ENCODE data around the gene BICRA.
"Not testable (repeated sequence)": the region's sequence is repeated elsewhere in the genome, so short reads cannot be mapped to it uniquely, and the experiment has no call there.

BICRA gene

DNA sequence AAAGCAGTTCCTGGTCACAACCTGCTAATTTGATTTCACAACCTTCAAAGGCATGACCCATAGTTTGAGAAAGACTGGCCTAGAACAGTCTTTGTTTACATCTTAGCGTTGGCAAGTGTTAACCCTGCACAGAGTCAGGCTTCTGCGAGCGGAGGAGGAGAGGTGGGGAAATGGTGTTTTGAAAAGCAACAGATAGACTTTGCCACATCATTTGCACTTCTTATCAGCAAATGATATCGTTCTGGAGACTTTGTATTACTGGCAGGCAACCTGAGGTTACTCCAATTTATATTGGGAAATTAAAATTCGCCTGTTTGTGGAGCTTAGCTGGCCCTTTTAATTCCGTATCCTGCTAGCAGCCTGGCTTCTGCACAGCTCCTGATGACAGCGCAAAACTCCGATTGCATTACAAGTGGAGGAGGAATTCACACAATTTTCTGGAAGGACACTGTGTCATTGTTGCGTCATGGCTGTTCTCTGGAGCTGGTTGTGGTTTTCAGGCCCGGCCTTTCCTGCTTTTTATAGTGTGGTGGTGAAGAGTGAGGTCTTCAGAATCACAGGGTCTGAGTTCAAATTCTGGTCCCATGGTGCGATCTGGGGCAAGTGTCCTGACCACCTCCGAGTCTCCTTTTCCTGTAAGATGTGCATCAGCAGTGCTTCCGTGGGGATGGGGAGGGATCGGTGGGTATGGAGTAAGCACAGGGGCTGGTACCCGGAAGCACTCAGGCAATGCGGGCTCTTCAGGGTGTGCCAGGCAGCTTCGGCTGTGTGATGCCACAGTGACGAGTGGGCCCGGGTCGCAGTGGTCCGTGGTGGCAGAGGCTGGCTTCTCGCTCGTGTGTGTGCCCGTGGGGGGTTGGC is 55.2 kb downstream of the BICRA start:
- no peak for DNase-seq

DNA sequence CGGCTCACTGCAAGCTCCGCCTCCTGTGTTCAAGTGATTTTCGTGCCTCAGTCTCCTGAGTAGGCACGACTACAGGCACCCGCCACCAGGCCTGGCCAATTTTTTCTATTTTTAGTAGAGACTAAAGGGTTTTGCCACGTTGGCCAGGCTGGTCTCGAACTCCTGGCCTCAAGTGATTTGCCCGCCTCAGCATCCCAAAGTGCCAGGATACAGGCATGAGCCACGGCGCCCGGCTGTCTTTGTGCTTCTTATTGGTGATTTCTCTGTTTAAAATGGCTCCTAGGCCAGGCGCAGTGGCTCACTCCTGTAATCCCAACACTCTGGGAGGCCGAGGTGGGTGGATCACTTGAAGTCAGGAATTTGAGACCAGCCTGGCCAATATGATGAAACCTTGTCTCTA is 59.6 kb downstream of the BICRA start:
- DNase-seq, result not testable (repeated sequence)

DNA sequence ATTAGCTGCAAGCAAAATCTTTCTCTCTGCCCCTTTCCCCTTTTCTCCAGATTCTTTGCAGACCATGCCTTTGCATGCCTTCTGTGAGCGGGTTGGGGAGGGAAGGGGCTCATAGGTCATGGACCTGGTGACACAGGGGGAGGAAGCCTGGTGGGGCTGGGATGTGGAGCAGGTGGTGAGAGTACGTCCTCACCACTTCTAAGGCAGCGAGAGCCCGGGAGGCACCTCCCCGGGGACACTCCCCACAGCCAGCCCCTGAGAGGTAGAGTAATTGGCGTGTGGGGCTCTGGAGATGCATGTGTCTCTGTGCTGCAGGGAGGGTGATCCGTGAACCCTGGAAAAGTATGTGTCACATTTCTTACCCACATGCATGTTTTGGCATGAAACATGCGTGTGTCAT is 61.8 kb downstream of the BICRA start:
- DNase-seq, result no peak

DNA sequence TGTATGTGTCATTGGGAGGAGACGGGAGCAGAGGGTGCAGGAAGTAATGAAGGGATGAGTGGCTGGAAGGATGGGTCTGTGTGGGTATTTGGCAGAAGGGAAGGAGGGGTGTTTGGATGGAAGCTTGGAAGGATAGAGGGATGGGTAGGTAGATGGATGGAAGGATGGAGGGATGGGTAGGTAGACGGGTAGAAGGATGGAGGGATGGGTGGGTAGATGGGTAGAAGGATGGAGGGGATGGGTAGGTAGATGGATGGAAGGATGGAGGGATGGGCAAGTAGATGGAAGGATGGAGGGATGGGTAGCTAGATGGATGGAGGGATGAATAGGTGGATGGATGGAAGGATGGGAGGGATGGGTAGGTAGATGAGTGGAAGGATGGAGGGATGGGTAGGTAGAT is 62.6 kb downstream of the BICRA start:
- DNase-seq, result no peak

DNA sequence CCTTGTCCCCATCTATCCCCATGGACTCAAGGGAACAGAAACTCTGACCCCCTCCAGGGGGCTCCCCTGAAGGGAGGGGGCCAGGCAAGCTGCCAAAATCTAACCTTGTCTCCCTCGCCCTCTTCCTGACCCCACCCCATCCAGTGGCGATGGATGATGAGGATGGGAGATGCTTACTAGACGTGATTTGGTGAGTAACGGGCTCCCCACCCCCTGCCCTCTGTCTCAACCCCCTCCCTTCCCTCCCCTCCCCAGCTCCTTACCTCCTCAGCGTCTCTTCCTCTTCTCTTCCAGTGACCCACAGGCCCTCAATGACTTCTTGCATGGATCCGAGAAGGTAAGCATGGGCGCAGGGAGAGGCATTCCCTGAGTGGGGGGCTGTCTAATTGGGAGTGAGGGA is 64.5 kb downstream of the BICRA start:
- no peak for DNase-seq

DNA sequence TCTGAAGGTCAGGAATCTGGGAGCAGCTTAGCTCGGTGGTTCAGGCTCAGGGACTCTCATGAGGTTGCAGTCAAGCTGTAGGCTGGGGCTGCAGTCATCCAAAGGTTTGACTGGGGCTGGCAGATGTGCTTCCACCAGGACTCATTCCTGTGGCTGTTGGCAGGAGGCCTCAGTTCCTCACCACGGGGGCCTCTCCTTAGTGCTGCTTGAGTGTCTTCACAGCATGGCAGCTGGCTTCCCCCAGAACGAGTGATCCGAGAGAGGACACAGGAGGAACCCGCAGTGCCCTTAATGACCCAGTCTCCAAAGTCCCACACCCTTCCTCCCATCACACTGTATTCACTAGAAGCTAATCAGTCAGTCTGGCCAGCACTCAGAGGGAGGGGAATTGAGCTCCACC is 65.6 kb downstream of the BICRA start:
- DNase-seq, result no peak

DNA sequence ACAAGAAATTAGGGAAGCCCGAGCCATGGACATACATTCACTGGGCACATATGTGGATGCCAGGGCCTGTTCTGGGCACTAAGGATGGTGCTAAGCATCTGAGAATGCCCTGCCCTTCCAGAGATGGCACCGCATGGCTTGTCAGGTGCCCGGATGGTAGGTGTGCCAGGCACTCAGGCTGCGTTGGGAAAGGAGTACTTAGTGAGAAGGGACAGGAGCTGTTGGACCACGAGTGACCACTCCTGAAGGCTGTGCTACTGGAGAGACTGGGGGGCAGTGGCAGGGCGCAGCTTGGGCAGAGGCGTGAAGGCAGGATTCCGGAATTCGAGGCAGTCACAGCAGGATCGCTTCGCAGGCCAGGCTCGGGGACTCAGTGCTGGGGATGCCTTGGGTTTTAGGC is 66.3 kb downstream of the BICRA start:
- DNase-seq, result no peak

DNA sequence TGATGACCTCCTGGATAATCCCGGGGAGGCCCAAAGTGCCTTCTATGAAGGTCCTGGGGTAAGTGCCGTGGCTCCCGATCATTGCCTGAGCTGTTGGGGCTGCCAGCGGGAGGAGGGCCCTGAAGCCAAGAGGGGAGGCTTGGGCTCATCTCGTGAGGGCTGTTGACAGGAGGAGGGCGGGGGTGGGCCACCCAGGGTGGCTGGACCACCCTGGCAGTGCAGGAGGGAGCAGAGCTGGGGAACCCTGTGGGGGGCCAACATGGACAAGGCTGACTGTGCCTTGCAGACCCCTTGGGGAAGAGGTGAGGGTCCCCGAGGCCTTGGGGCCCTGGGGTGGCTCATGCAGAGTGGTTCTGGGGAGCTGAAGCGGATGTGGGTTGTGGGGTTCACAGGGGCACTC is 66.9 kb downstream of the BICRA start:
- DNase-seq, result no peak

DNA sequence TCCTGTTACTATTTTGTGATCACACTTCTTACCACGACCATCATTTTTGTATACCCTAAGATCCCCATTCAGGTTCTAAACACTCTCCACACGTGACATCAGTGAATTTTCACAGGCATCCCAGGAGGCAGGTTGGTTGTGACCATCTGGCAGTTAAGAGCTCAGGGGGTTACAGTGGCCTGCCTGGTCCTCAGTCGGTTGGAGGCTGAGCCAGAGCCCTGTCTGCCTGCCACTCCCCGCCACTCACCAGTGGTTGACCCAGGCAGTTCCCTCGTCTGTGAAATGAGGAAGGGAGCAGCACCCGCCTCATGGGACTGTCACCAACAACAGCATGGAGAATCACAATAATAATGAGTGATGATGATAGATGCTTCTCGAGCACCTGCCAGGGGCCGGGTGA is 67.9 kb downstream of the BICRA start:
- no peak for DNase-seq

DNA sequence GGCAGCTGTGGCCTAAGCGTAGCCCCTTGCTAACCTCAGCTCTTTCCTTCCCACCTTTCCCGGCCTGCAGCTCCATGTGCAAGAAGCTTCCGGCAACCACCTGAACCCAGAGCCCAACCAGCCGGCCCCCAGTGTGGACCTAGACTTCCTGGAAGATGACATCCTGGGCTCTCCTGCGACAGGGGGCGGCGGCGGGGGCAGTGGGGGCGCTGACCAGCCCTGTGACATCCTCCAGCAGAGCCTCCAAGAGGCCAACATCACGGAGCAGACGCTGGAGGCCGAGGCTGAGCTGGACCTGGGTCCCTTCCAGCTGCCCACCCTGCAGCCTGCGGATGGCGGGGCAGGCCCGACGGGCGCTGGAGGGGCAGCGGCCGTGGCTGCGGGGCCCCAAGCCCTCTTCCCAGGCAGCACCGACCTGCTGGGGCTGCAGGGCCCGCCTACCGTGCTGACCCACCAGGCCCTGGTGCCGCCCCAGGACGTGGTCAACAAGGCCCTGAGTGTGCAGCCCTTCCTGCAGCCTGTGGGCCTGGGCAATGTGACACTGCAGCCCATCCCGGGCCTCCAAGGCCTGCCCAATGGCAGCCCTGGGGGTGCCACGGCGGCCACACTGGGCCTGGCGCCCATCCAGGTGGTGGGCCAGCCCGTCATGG is 70.4 kb downstream of the BICRA start:
- DNase-seq, result no peak

DNA sequence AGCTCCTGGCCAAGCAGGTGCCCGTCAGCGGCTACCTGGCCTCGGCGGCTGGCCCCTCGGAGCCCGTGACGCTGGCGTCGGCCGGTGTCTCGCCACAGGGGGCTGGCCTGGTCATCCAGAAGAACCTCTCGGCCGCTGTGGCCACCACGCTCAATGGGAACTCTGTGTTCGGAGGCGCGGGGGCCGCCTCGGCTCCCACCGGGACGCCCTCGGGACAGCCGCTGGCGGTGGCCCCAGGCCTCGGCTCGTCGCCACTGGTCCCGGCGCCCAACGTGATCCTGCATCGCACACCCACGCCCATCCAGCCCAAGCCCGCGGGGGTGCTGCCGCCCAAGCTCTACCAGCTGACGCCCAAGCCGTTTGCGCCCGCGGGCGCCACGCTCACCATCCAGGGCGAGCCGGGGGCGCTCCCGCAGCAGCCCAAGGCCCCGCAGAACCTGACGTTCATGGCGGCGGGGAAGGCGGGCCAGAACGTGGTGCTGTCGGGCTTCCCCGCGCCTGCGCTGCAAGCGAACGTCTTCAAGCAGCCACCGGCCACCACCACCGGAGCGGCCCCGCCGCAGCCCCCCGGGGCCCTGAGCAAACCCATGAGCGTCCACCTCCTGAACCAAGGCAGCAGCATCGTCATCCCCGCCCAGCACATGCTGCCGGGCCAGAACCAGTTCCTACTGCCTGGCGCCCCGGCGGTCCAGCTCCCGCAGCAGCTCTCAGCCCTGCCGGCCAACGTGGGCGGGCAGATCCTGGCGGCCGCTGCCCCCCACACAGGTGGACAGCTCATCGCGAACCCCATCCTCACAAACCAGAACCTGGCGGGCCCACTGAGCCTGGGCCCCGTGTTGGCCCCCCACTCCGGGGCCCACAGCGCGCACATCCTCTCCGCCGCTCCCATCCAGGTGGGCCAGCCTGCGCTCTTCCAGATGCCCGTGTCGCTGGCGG is 71.3 kb downstream of the BICRA start:
- DNase-seq, result no peak

DNA sequence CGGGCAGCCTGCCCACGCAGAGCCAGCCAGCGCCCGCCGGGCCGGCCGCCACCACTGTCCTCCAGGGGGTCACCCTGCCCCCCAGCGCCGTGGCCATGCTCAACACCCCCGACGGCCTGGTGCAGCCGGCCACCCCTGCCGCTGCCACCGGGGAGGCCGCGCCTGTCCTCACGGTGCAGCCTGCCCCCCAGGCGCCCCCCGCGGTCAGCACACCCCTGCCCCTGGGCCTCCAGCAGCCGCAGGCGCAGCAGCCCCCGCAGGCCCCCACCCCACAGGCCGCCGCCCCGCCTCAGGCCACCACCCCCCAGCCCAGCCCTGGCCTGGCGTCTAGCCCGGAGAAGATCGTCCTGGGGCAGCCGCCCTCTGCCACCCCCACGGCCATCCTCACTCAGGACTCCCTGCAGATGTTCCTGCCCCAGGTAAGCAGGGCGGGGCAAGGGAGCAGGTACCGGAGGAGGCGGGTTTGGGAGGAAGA is 72.0 kb downstream of the BICRA start:
- no peak for DNase-seq

DNA sequence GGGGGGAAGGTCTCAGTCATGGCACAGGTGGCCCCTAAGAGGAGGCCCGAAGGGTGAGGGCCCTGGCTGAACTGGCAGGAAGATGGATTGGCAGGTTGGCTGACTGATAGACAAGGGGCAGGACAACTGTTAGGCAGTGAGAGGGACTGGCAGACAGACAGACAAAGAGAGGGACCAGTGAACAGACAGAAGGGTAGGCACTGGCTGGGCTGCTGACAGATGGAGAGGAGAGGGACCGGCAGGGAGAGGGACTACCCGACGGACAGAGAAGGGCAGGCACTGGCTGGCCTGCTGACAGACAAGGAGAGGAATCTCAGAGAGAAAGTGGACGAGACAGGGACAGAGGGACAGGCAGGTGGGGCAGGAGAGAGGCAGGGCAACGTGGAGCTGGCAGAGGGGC is 72.5 kb downstream of the BICRA start:
- DNase-seq, result no peak

DNA sequence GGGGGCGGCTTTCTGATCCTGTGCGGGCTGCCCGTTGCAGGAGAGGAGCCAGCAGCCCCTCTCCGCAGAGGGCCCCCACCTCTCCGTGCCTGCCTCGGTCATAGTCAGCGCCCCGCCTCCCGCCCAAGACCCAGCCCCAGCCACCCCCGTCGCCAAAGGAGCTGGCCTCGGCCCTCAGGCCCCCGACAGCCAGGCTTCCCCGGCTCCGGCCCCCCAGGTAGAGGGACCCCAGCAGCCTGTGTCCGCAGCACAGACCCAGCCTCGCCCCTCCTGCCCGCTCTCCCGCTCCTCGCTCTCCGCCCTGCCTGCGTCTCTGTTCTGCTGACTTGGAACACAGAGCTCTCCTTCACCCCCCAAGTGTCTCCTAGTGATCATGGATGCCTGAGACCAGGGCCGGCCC is 73.0 kb downstream of the BICRA start:
- no peak for DNase-seq

DNA sequence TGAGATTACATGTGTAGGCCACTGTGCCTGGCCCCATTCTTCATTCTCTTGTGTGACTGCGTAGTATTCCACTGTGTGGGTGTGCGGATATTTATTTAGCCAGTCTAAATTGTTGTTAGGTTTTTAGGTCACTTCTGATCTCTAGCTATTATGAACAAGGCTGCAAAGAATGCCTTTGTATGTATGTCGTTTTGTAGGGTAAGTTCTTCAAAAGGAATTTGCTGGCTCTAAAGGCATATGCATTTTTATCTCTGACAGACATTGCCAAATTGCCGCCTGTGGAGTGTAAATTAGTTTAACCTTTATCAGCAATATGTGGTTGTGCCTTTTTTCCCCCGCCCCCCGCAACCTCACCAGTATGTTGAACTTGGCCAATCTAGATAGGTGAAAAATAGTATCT is 74.0 kb downstream of the BICRA start:
- no peak for DNase-seq

DNA sequence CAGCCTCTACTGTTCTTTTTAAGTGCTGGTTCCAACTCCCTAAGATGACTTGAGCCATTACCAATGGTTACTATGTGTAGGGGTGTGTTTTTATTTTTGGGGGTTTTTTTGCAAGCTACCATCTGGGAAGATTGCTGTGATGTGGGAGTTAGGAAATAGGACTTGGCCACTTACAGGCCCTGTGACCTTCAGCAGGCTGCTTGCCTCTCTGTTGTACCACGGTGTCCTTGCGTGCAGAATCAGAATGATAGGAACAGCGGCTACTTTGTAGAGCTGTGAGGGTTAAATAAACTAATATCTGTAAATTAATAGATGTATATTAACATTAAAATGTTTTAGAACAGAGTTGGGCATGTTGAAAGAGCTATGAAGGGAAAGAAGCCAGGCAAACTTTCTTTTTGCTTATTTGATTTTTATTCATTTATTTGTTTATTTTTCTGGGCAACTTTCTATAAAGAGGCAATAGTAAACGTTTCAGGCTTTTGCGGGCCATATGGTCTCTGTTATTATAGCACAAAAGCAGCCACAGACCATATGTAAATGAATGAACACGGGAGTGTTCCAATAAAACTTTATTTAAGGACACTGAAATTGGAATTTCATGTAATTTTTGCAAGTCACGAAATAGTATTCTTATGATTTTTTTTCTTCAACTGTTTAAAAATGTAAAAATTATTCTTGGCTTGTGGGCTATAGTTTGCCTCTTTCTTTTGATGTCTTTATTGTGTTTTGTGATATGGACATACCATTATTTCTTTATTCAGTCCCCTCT is 77.9 kb downstream of the BICRA start:
- DNase-seq, result no peak

DNA sequence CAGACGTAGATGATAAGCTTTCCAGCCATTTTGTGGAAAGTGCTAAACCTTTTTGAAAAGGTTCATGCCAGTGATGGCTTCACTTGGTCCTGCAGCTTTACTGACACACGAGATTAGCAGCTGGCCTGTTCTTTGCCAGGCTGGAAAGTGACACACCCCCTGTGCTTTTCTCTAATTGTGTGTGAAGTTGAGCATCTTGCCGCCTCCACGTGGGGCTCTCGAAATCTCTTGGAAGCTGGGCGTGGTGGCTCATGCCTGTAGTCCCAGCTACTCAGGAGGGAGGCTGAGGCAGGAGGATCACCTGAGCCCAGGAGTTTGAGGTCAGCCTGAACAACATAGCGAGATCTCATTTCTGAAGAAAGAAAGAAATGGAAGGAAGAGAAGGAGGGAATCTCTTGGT is 79.0 kb downstream of the BICRA start:
- no peak for DNase-seq

DNA sequence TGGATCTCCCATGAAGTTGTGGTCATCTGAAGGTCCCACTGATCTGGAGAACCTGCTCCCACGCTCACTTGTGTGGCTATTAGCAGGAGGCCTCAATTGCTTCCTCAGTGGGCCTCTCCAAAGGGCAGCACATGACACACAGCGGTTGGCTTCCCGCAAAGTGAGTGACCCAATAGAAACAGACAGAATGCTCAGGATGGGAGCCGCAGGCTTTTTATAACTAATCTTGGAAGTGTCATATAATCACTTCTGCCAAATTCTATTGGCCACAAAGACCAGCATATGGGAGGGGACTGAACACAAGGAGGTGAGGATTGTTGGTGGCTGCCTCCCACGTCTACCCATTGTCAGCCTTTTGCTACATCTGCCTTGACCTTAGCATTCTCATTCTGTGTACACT is 82.2 kb downstream of the BICRA start:
- no peak for DNase-seq

DNA sequence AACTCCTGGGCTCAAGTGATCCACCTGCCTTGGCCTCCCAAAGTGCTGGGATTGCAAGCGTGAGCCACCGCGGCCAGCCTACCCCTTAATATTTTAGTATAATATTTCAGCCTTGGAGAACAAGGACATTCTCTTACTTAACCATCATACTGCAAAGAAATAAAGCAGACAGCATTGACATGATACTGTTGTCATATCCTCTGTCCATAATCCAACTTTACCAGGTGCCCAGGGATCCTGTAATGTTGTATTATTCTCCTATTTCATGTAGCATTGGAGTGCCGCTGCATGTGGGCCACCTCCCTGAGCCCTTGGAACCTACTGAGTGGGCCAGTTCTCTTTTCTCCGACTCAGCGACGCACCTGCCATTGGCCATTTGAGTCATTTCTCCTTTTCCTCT is 82.8 kb downstream of the BICRA start:
- DNase-seq, result no peak

DNA sequence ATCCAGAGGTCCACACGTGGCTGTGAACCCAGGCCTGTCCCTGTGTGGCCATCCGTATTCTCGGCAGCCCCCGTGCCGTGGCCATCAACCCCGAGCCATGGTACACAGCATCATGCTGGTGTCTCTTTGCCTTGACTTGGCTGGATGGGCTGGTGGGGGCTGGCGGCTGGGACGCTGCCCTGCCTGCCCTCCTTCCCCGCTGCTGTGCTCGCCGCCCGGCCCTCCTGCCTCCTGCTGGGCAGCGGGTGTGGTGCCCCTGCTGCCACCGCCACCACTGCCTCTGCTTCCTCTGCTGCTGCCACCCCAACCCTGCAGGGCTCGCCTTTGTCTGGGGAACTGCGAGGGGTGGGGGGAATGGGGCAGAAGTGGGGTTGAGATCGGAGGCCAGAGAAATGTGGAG is 84.6 kb downstream of the BICRA start:
- no peak for DNase-seq

DNA sequence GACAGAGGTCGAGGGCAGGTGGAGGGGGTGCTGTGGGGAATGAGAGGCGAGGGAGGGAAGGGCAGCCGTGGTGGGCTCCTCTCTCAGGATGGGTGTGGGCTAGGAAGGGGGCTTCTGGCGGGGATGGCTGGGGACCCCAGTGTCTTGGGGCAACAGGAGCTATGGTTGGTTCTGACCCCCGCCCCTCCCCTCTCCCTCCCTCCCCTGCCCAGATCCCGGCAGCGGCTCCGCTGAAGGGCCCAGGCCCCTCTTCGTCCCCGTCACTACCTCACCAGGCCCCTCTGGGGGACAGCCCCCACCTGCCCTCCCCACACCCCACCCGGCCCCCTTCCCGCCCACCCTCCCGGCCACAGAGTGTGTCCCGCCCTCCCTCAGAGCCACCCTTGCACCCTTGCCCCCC is 85.0 kb downstream of the BICRA start:
- DNase-seq, result no peak

DNA sequence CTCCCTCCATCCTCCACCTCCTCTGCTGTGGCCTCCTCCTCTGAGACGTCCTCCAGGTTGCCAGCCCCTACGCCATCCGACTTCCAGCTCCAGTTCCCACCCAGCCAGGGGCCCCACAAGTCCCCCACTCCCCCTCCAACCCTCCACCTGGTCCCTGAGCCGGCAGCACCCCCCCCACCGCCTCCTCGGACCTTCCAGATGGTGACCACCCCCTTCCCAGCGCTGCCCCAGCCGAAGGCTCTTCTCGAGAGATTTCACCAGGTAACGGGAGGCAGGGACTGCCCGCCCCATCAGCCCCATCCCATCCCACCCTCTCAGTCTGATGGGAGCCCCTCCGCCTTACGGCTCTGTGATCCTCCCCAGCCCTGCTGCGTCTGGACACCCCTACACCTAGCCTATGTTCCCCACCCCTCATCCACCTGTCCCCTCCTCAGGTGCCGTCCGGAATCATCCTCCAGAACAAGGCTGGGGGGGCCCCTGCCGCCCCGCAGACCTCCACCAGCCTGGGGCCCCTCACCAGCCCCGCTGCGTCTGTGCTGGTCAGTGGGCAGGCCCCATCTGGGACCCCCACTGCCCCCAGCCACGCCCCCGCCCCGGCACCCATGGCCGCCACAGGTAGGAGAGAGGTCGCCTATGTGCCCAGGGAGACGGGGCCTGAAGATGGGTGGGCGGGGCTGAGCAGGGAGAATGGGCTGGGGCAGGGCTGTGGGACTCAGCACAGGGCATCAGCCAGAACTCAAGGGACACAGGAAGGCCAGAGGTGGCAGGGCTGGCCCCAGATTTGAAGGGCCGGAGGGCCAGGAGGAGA is 85.7 kb downstream of the BICRA start:
- no peak for DNase-seq

Measured in CD4-positive, alpha-beta T cell treated with Interleukin-10 for 1 hour (primary cell).